Stomach smooth muscle (tissue), 2 donors: Measurements from ENCODE around the gene TCF7L1.

Source experiments
- H3K27ac ChIP-seq: one replicate; pipeline ENCODE4 v1.7.0; 2013; ENCODE audit warnings: mild to moderate bottlenecking, low read length, inconsistent platforms
- H3K27me3 ChIP-seq, 2 donors: one replicate each; pipeline ENCODE4 v1.7.0; 2013; ENCODE audit warnings: low read length in 2 of 2; ENCODE audit not compliant: insufficient read depth in 2 of 2, control insufficient read depth in 1 of 2
- H3K36me3 ChIP-seq, 2 donors: one replicate each; pipeline ENCODE4 v1.7.0; 2013; ENCODE audit warnings: low read length in 2 of 2; ENCODE audit not compliant: control insufficient read depth in 2 of 2, insufficient read depth in 2 of 2
- H3K4me1 ChIP-seq: one replicate; pipeline ENCODE4 v1.7.0; 2013; ENCODE audit warnings: low read length; ENCODE audit not compliant: control insufficient read depth, insufficient read depth
- H3K4me3 ChIP-seq, 2 donors: one replicate each; pipeline ENCODE4 v1.7.0; 2013; ENCODE audit warnings: low read length in 2 of 2
- H3K9ac ChIP-seq, 2 donors: one replicate each; pipeline ENCODE4 v1.7.0; 2013; ENCODE audit warnings: low read length in 2 of 2, mild to moderate bottlenecking in 1 of 2
- H3K9me3 ChIP-seq, 2 donors: one replicate each; pipeline ENCODE4 v1.7.0; 2013; ENCODE audit warnings: low read length in 2 of 2; ENCODE audit not compliant: control insufficient read depth in 2 of 2
- donor health status: healthy.
- donor health status: Pancreatic carcinoma.

TCF7L1 gene

DNA sequence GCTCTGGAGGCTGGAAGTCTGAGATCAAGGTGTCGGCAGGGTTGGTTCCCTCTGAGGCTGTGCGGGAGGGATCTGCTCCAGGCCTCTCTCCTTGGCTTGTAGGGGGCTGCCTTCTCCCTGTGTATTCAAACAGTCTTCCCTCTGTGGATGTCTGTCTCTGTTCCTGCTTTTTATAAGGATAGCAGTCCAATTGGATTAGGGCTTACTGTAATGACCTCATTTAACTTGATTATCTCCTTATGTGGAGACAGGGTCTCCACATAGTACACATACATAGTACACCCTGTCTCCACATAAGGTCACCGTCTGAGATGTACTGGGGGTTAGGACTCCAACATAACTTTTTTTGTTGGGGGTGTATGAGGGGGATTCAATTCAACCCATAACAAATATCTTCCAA is 30.5 kb downstream of the TCF7L1 start:
- Histone ChIP-seq H3K4me1 (peaks cover 51% of the 10 kb centered on the region), H3K4me3 (no peak overlapping the region), H3K27ac (no peak overlapping the region), H3K9me3 (no peaks in the 10 kb centered on the region), H3K9ac (no peak overlapping the region), H3K36me3 (no peaks in the 10 kb centered on the region), H3K27me3 (no peaks in the 10 kb centered on the region)

DNA sequence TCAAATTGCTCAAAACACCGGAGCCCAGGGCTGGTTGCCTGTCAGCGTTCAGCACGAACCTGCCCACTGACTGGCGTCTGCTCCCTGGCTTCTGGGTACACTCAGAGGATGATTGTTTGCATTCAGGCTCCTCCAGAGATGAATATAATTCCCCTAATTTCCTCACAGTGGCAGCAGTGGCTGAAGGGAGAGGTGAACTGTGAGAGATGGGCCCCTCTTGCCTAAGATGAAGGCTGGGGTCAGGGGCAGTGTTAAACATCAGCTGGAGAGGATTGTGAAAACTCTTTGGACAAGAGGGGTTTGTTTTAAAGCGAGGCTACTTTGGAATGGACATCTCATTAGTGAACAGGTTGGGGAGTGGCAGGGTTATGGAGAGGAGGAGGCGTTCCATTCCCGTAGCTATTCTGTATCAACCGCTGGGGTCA is 31.0 kb downstream of the TCF7L1 start:
- Histone ChIP-seq H3K27me3 (no peaks in the 10 kb centered on the region), H3K36me3 (no peaks in the 10 kb centered on the region), H3K27ac (no peak overlapping the region), H3K9ac (no peak overlapping the region), H3K4me1 (peaks cover 49% of the 10 kb centered on the region), H3K4me3 (no peak overlapping the region), H3K9me3 (no peaks in the 10 kb centered on the region)

- H3K27ac ChIP-seq: no peak overlapping the region
- H3K9me3 ChIP-seq: no peaks in the 10 kb centered on the region
- H3K36me3 ChIP-seq: no peaks in the 10 kb centered on the region
- H3K4me3 ChIP-seq: no peak overlapping the region
- H3K9ac ChIP-seq: no peak overlapping the region
- peaks cover 42% of the 10 kb centered on the region for H3K4me1 ChIP-seq
- no peaks in the 10 kb centered on the region for H3K27me3 ChIP-seq
Observed at GRCh38 chr2:85165088-85165690, 32.0 kb downstream of the TCF7L1 start.

DNA sequence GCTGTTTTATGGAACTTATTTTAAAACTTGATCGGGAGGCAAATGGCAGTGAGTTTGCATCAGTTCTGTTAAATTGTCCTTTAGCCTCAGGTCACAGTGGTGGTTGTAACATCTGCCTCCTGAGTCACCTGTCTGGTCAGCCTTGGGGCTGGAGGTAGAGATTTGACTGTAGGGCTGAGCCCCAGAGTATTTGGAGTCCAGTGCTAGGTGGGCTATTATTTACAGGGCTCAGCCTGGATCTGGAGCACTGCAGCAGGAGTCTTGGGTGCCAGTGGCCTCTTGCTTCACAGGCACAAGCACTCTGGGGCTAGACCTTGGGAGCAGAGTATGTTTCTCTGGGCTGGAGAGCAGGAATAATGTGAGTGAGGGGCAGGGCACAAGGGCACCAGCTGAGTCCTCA is 32.8 kb downstream of the TCF7L1 start:
- H3K27me3 ChIP-seq: no peaks in the 10 kb centered on the region
- H3K36me3 ChIP-seq: no peaks in the 10 kb centered on the region
- H3K27ac ChIP-seq: no peak overlapping the region
- no peak overlapping the region for H3K4me3 ChIP-seq
- no peaks in the 10 kb centered on the region for H3K9me3 ChIP-seq
- no peak overlapping the region for H3K9ac ChIP-seq
- H3K4me1 ChIP-seq: peaks cover 39% of the 10 kb centered on the region

GRCh38 chr2:85167479-85167878 is 34.3 kb downstream of the TCF7L1 start:
- peaks cover 27% of the 10 kb centered on the region for H3K4me1 ChIP-seq
- no peak overlapping the region for H3K4me3 ChIP-seq
- H3K9ac ChIP-seq: no peak overlapping the region
- H3K27me3 ChIP-seq: no peaks in the 10 kb centered on the region
- no peaks in the 10 kb centered on the region for H3K9me3 ChIP-seq
- H3K27ac ChIP-seq: no peak overlapping the region
- H3K36me3 ChIP-seq: no peaks in the 10 kb centered on the region

- H3K4me1 ChIP-seq: peaks cover 14% of the 10 kb centered on the region
- H3K4me3 ChIP-seq: no peak overlapping the region
- H3K36me3 ChIP-seq: no peaks in the 10 kb centered on the region
- no peaks in the 10 kb centered on the region for H3K27me3 ChIP-seq
- H3K9ac ChIP-seq: no peak overlapping the region
- H3K27ac ChIP-seq: no peak overlapping the region
- H3K9me3 ChIP-seq: no peaks in the 10 kb centered on the region
Observed at GRCh38 chr2:85168942-85169341, 35.8 kb downstream of the TCF7L1 start.

DNA sequence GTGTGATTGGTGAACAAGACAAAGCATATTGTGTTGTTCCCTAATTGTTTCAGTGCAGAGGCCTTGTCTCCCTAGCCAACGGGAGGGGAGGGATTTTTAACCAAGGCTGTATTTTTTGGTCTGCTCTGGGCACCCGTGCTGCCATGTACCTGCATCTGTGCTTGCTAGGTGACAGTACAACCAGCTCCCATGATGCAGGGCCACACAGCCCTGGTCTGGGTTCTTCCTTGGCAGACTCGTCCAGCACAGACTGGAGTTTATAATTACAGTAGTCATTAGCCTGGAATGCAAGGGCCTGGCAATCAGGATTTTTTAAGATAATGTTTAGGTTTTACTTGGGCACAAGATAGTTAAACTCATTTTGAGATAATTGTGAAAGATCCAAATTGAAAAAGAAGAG is 36.4 kb downstream of the TCF7L1 start:
- Histone ChIP-seq H3K27me3 (no peaks in the 10 kb centered on the region), H3K9me3 (no peaks in the 10 kb centered on the region), H3K36me3 (no peaks in the 10 kb centered on the region), H3K9ac (no peak overlapping the region), H3K4me3 (no peak overlapping the region), H3K4me1 (peaks cover 8% of the 10 kb centered on the region), H3K27ac (no peak overlapping the region)

DNA sequence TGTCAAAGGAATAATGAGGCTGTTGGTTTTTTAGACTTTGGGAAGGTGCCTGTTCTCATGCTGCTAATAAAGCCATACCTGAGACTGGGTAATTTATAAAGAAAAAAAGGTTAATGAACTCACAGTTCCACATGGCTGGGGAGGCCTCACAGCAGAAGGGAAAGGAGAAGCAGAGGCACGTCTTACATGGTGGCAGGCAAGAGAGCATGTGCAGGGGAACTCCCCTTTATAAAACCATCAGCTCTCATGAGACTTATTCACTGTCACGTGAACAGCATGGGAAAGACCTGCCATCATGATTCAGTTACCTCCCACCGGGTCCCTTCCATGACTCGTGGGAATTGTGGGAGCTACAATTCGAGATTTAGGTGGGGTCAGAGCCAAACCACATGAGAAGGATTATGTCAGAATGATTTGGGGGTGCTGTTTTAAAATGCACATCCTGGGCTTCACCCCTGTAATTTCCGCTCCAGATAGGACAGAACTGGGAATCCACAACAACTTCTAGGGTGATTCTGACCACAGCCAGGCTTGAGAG is 37.8 kb downstream of the TCF7L1 start:
- H3K27ac ChIP-seq: no peak overlapping the region
- no peaks in the 10 kb centered on the region for H3K9me3 ChIP-seq
- H3K36me3 ChIP-seq: no peaks in the 10 kb centered on the region
- H3K4me3 ChIP-seq: no peak overlapping the region
- H3K27me3 ChIP-seq: no peaks in the 10 kb centered on the region
- peaks cover 7% of the 10 kb centered on the region for H3K4me1 ChIP-seq
- H3K9ac ChIP-seq: no peak overlapping the region

- Histone ChIP-seq H3K27me3 (no peaks in the 10 kb centered on the region), H3K36me3 (no peaks in the 10 kb centered on the region), H3K9ac (no peak overlapping the region), H3K4me1 (peaks cover 7% of the 10 kb centered on the region), H3K9me3 (no peaks in the 10 kb centered on the region), H3K4me3 (no peak overlapping the region), H3K27ac (no peak overlapping the region)
Observed at GRCh38 chr2:85171916-85172315, 38.7 kb downstream of the TCF7L1 start.

DNA sequence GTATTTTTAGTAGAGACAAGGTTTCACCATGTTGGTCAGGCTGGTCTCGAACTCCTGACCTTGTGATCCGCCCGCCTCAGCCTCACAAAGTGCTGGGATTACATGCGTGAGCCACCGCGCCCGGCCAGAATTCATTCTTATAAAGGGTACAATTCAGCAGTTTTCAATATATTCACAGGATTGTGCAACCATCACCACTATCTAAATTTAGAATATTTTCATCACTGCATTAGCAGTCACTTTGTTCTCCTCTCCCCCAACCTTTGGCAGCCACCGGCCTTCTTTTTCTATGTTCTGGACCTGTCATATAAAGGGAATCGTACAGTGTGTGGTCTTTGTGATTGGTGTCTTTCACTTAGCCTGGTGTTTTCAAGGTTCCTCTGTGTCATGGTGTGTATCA is 40.7 kb downstream of the TCF7L1 start:
- H3K4me1 ChIP-seq: peaks cover 7% of the 10 kb centered on the region

DNA sequence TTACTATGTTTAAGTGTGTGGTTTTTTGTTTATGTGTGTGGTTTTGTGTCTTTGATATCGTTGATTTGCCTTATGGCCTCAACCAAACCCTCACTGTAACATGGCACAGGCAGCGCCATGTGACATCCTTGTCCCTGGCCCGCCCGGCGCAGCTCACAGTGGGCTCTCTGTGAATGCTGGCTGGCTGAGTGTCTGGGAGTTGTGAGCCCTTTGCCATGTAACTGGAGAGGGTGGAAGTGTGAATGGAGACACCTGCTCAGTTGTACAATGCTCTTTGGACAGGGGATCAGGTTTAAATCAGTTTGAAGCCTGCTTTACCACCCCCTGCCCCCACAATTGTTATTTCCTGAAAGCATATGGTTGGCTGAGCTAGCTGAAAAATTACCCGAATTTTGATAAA is 41.8 kb downstream of the TCF7L1 start:
- H3K9me3 ChIP-seq: no peaks in the 10 kb centered on the region
- peaks cover 7% of the 10 kb centered on the region for H3K4me1 ChIP-seq
- H3K4me3 ChIP-seq: no peak overlapping the region
- no peak overlapping the region for H3K9ac ChIP-seq
- no peaks in the 10 kb centered on the region for H3K27me3 ChIP-seq
- H3K27ac ChIP-seq: no peak overlapping the region
- H3K36me3 ChIP-seq: no peaks in the 10 kb centered on the region

More for the DNA sequence above, 40.7 kb downstream of the TCF7L1 start:
- H3K9ac ChIP-seq: no peak overlapping the region
- H3K27ac ChIP-seq: no peak overlapping the region
- no peaks in the 10 kb centered on the region for H3K36me3 ChIP-seq
- H3K4me3 ChIP-seq: no peak overlapping the region
- H3K9me3 ChIP-seq: no peaks in the 10 kb centered on the region
- no peaks in the 10 kb centered on the region for H3K27me3 ChIP-seq
